ENCODE measurements around the gene PTK6. TPM values are rescaled to one million over a fixed set of nuclear protein-coding genes. Genes with fewer than 3 reads are reported as not detected.
"Not testable (repeated sequence)": the region's sequence is repeated elsewhere in the genome, so short reads cannot be mapped to it uniquely, and the experiment has no call there.

PTK6 gene
- polyA plus RNA-seq, 3 donors, result 0.22 to 0.61 (median 0.49) TPM

DNA sequence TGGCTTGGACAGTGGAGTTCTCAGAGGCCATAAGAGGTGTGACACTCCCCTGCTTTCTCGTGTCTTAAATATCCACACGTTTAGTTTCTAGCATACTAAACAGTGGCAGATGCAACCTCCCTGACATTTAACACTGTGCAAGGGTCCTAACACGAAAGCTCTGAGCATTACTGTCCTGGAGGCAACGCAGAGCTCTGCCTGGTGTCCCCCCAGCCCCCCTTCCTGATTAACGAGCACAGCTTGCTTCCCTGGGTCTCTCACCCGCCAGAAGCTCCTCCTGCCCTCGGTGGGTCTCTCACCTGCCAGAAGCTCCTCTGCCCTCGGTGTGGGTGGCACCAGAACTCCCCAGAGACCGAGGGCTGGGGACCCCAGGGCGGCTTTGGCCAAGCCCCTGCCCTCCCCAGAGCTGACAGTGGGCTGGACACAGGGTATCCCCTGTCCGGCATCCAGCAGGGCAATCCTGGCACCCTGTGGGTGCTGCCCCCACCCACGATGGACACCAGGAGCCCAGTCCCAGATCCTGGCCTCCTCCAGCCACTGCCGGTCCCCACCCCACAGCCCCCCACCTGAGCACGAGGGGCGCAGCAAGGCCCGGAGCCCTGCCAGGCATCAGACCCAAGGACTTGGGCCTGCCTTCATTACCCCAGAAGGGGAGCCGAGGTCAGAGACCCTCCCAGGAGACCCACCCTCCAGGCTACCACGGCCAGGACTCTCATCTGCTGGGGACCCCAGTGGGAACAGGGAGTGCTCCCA, 52.3 kb downstream of the PTK6 start:
- DNase-seq (ENCODE audit: low read depth in 3 of 3, low spot score in 2 of 3), result no peak

DNA sequence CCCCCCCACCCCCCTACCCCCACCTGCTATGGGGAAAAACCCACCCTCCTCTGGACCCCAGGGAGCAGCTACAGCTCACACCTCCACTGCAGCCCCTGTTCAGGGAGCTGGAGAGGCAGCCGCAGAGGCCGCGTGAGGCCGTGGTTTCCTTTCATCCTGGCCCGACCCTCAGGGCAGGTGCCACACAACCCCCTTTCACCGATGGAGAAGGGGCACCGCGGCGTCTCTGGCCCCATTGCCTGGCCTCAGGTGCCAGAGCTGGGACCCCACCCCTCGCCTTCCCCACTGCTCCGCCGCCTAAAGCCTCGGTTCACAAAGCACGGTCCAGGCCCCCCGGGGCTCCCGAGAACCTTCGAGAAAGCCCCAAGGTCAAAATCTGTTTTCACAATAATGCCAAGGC, 52.9 kb downstream of the PTK6 start:
- DNase-seq (ENCODE audit: low read depth in 3 of 3, low spot score in 2 of 3), result no peak

DNA sequence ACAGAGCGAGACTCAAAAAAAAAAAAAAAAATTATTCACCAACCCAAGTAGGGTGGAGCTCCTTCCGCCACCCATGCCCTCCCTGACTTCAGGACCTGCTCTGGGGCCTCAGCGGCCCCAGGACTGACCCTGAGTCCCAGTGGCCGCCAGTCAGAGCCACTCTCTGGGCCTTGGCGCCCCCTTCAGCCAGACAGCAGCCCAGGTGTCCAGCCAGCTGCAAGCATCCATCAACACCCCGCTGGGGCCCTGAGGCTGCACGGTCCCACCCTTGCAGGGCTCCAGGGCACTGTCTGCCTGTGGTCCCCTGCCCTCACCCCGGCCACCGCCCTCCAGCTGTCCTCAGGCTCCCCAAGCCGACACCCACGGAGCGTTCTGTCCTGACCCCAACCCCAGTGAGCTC, 53.3 kb downstream of the PTK6 start:
- no peak for DNase-seq (ENCODE audit: low read depth in 3 of 3, low spot score in 2 of 3)

GRCh38 chr20:63482021-63482587, 55.1 kb downstream of the PTK6 start:
- no peak for DNase-seq (ENCODE audit: low read depth in 3 of 3, low spot score in 2 of 3)

DNA sequence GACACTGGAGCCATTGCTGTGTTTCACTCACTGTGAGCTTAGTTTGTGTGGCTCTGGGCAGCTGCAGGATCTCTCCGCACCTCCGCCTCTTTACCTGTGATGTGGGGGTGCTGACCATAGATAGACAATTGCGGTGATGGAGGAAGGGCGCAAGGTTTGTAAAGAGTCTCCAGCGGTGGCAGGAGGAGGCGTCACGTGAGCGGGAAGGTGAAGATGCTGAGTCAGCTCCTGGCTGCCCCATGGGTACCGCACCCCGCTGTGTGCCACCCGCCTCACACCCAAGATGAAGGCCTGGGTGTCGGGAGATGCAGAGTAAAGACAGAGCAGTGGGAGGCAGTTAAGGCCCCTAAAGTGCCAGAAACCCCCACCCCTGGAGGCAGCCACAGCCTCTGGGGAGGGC, 55.7 kb downstream of the PTK6 start:
- no peak for DNase-seq (ENCODE audit: low read depth in 3 of 3, low spot score in 2 of 3)

DNA sequence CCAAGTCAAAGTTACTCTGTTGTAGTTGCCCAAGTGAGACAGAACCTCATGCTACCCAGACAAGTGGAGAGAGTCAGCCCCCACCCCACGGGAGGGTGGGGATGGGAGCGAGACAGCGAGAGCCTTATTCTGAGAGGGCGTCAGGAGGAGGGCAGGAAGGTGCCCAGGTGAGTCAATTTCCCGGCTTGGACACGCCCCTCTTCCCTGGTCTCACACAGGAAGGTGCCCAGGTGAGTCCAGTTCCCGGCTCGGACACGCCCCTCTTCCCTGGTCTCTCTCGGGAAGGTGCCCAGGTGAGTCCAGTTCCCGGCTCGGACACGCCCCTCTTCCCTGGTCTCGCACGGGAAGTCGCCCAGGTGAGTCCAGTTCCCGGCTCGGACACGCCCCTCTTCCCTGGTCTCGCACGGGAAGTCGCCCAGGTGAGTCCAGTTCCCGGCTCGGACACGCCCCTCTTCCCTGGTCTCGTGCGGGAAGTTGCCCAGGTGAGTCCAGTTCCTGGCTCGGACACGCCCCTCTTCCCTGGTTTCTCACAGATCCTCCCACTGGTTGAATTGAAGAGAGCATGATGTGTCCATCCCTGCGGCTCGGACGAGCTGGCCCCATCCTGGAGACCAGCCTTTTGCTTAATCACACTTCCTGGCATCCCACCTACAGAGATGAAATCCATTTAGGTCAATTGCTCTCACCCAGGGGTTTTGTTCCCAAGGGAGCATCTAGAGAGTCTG, 57.3 kb downstream of the PTK6 start:
- DNase-seq (ENCODE audit: low read depth in 3 of 3, low spot score in 2 of 3), result not testable (repeated sequence)

- DNase-seq (ENCODE audit: low read depth in 3 of 3, low spot score in 2 of 3), result no peak
These were observed 58.6 kb downstream of the PTK6 start for GRCh38 chr20:63478346-63479302.

Other genes starting within 250 kb of the PTK6 start
- gene COL20A1, start 244.2 kb downstream of the PTK6 start, polyA plus RNA-seq (ENCODE audit: insufficient read length in 3 of 3), result under 1 TPM; 0.42 to 0.65 (median 0.46) TPM
- 1 to 10 TPM; 5.0 to 8.1 (median 6.8) TPM for gene CHRNA4, start 176.0 kb downstream of the PTK6 start, polyA plus RNA-seq (ENCODE audit: insufficient read length in 3 of 3)
- 1 to 10 TPM; 3.9 to 6.1 (median 4.9) TPM for gene KCNQ2, start 64.7 kb downstream of the PTK6 start, polyA plus RNA-seq (ENCODE audit: insufficient read length in 3 of 3)
- gene EEF1A2, start 38.3 kb downstream of the PTK6 start, polyA plus RNA-seq (ENCODE audit: insufficient read length in 3 of 3), result 1 to 10 TPM in 2 of 3 donors, under 1 TPM in 1; 0.79 to 1.6 (median 1.1) TPM
- gene PPDPF, start 16.6 kb downstream of the PTK6 start, polyA plus RNA-seq (ENCODE audit: insufficient read length in 3 of 3), result 100 to 1,000 TPM; 108 to 192 (median 149) TPM
- gene SRMS, start 10.4 kb upstream of the PTK6 start, polyA plus RNA-seq (ENCODE audit: insufficient read length in 3 of 3), result under 1 TPM; 0.08 to 0.21 (median 0.08) TPM
- under 1 TPM; 0.69 to 0.98 (median 0.76) TPM for gene FNDC11, start 16.8 kb upstream of the PTK6 start, polyA plus RNA-seq (ENCODE audit: insufficient read length in 3 of 3)
- 10 to 100 TPM in 2 of 3 donors, 1 to 10 TPM in 1; 8.8 to 11.3 (median 10.4) TPM for gene HELZ2, start 36.9 kb upstream of the PTK6 start, polyA plus RNA-seq (ENCODE audit: insufficient read length in 3 of 3)
- gene GMEB2, start 89.7 kb upstream of the PTK6 start, polyA plus RNA-seq (ENCODE audit: insufficient read length in 3 of 3), result 1 to 10 TPM; 7.5 to 9.8 (median 8.9) TPM
- gene STMN3, start 116.0 kb upstream of the PTK6 start, polyA plus RNA-seq (ENCODE audit: insufficient read length in 3 of 3), result 10 to 100 TPM; 22.0 to 26.7 (median 23.8) TPM
- gene RTEL1, start 120.9 kb upstream of the PTK6 start, polyA plus RNA-seq (ENCODE audit: insufficient read length in 3 of 3), result 10 to 100 TPM; 12.8 to 15.9 (median 13.8) TPM
- 1 to 10 TPM; 1.3 to 1.7 (median 1.4) TPM for gene TNFRSF6B, start 159.3 kb upstream of the PTK6 start, polyA plus RNA-seq (ENCODE audit: insufficient read length in 3 of 3)
- gene ARFRP1, start 170.6 kb upstream of the PTK6 start, polyA plus RNA-seq (ENCODE audit: insufficient read length in 3 of 3), result 10 to 100 TPM; 29.9 to 31.9 (median 30.8) TPM
- 10 to 100 TPM; 14.9 to 15.7 (median 15.0) TPM for gene ZGPAT, start 170.7 kb upstream of the PTK6 start, polyA plus RNA-seq (ENCODE audit: insufficient read length in 3 of 3)
- 1 to 10 TPM; 2.8 to 5.2 (median 3.8) TPM for gene LIME1, start 199.3 kb upstream of the PTK6 start, polyA plus RNA-seq (ENCODE audit: insufficient read length in 3 of 3)
- 10 to 100 TPM; 57.9 to 66.1 (median 60.9) TPM for gene SLC2A4RG, start 202.4 kb upstream of the PTK6 start, polyA plus RNA-seq (ENCODE audit: insufficient read length in 3 of 3)